SHP77 (cell line): ENCODE data around the gene WNT7A.

Source experiments
- DNase-seq, 2 experiments: peaks; one replicate each; lab custom pipeline; 2025; lab: John Stamatoyannopoulos, UW

The WNT7A gene

GRCh38 chr3:13827256-13827655, 52.6 kb downstream of the WNT7A start:
- no peak for DNase-seq

GRCh38 chr3:13826672-13827071, 53.2 kb downstream of the WNT7A start:
- no peak for DNase-seq

GRCh38 chr3:13825821-13826220, 54.0 kb downstream of the WNT7A start:
- DNase-seq, result no peak

GRCh38 chr3:13825311-13825579, 54.6 kb downstream of the WNT7A start:
- DNase-seq, result no peak

- DNase-seq, result peak; percentile 31 to 40
Measured at GRCh38 chr3:13824521-13825310, 55.2 kb downstream of the WNT7A start.

- no peak for DNase-seq
Measured at GRCh38 chr3:13823692-13824091, 56.2 kb downstream of the WNT7A start.

GRCh38 chr3:13822871-13823585, 56.8 kb downstream of the WNT7A start:
- no peak for DNase-seq

- DNase-seq, result no peak
Measured at GRCh38 chr3:13822042-13822441, 57.8 kb downstream of the WNT7A start.

GRCh38 chr3:13821126-13821525, 58.7 kb downstream of the WNT7A start:
- DNase-seq, result no peak

GRCh38 chr3:13818919-13819318, 61.0 kb downstream of the WNT7A start:
- no peak for DNase-seq

GRCh38 chr3:13815088-13815683, 64.7 kb downstream of the WNT7A start:
- DNase-seq, result no peak

- DNase-seq, result no peak
Measured at GRCh38 chr3:13812034-13812471, 67.8 kb downstream of the WNT7A start.

GRCh38 chr3:13811614-13812013, 68.3 kb downstream of the WNT7A start:
- DNase-seq, result no peak

GRCh38 chr3:13808550-13808949, 71.3 kb downstream of the WNT7A start:
- no peak for DNase-seq

- DNase-seq, result no peak
Measured at GRCh38 chr3:13801361-13802204, 78.3 kb downstream of the WNT7A start.

- DNase-seq, result no peak
Measured at GRCh38 chr3:13800064-13800463, 79.8 kb downstream of the WNT7A start.

GRCh38 chr3:13798401-13798800, 81.5 kb downstream of the WNT7A start:
- no peak for DNase-seq

- DNase-seq, result no peak
Measured at GRCh38 chr3:13796701-13797460, 83.0 kb downstream of the WNT7A start.

- DNase-seq, result no peak
Measured at GRCh38 chr3:13795816-13796215, 84.1 kb downstream of the WNT7A start.

- DNase-seq, result no peak
Measured at GRCh38 chr3:13794322-13794721, 85.5 kb downstream of the WNT7A start.

GRCh38 chr3:13793451-13793850, 86.4 kb downstream of the WNT7A start:
- no peak for DNase-seq
